ENCODE results near the gene PDGFA. TPM values are rescaled to one million over a fixed set of nuclear protein-coding genes. Genes with fewer than 3 reads are reported as not detected.

The PDGFA gene
- total RNA-seq, 1 experiment from 2014 or later = 23.6 TPM

- H3K4me3 ChIP-seq = no peak overlapping the region
- H3F3A ChIP-seq (ENCODE audit: insufficient read depth, low read depth) = no peaks in the 10 kb centered on the region; the same call in 1 of the 2 replicates
- DNase-seq = no peak
- intact Hi-C loops (cut with micrococcal nuclease; ENCODE audit: unreplicated experiment) = no loop called here
- no peak overlapping the region for H3K4me2 ChIP-seq
- H3K27me3 ChIP-seq (ENCODE audit: insufficient read depth, low read depth) = peaks cover 73% of the 10 kb centered on the region
- TF ChIP-seq EZH2 (IDR thresholded peaks at IDR 0.05; ENCODE audit: low read depth) = no peak
- TF ChIP-seq, protein P1, sequence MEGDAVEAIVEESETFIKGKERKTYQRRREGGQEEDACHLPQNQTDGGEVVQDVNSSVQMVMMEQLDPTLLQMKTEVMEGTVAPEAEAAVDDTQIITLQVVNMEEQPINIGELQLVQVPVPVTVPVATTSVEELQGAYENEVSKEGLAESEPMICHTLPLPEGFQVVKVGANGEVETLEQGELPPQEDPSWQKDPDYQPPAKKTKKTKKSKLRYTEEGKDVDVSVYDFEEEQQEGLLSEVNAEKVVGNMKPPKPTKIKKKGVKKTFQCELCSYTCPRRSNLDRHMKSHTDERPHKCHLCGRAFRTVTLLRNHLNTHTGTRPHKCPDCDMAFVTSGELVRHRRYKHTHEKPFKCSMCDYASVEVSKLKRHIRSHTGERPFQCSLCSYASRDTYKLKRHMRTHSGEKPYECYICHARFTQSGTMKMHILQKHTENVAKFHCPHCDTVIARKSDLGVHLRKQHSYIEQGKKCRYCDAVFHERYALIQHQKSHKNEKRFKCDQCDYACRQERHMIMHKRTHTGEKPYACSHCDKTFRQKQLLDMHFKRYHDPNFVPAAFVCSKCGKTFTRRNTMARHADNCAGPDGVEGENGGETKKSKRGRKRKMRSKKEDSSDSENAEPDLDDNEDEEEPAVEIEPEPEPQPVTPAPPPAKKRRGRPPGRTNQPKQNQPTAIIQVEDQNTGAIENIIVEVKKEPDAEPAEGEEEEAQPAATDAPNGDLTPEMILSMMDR (conservative IDR thresholded peaks at IDR 0.05) = no peak
- H4K20me1 ChIP-seq (ENCODE audit: insufficient read depth) = no peaks in the 10 kb centered on the region
- no peaks in the 10 kb centered on the region for H3K79me2 ChIP-seq (ENCODE audit: low read depth)
- POLR2A ChIA-PET (ENCODE audit: unreplicated experiment) = interaction anchor here (0.7 kb wide), 1 partner anchor 16 kb away, joined by 4 read pairs; no protein-coding TSS in a partner anchor
- no peaks in the 10 kb centered on the region for H3K36me3 ChIP-seq (ENCODE audit: low read depth)
- no peaks in the 10 kb centered on the region for H3K9me2 ChIP-seq (ENCODE audit: insufficient read depth)
- BruUV-seq (replicated peaks) = no TSS peak
- no peak overlapping the region for H2AFZ ChIP-seq
- H3K9me3 ChIP-seq (ENCODE audit: insufficient read depth, low read depth) = no peaks in the 10 kb centered on the region
- no peak overlapping the region for H3K27ac ChIP-seq
- CTCF ChIA-PET = no interaction called here
- no peaks in the 10 kb centered on the region for H3K4me1 ChIP-seq (replicated peaks; ENCODE audit: insufficient read depth)
These were observed 68.9 kb downstream of the PDGFA start for GRCh38 chr7:450741-451140.

DNA sequence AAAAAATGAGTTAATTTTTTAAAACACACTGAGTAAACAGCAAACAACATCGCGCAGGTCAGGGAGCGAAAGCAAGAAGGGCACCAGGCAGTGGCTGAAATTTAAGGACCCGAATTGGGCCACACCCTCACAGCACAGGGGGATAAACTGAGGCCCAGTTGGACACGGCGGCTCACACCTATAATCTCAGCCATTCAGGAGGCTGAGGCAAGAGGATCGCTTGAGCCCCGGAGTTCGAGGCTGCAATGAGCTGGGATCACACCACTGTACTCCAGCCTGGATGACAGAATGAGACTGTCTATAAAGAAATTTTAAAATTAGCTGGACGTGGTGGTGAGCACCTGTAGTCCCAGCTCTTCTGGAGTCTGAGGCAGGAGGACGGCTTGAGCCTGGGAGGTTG, 69.6 kb downstream of the PDGFA start:
- BruUV-seq (replicated peaks) = no TSS peak
- no peak for DNase-seq

GRCh38 chr7:449324-450019, 70.2 kb downstream of the PDGFA start:
- Histone ChIP-seq H3K27ac (no peak overlapping the region), H3K4me1 (replicated peaks; ENCODE audit: insufficient read depth) (no peaks in the 10 kb centered on the region), H3K4me3 (no peak overlapping the region), H3K79me2 (ENCODE audit: low read depth) (no peaks in the 10 kb centered on the region), H3K4me2 (no peak overlapping the region), H3F3A (ENCODE audit: insufficient read depth, low read depth) (no peaks in the 10 kb centered on the region; the same call in 1 of the 2 replicates), H3K27me3 (ENCODE audit: insufficient read depth, low read depth) (peaks cover 76% of the 10 kb centered on the region), H3K9me3 (ENCODE audit: insufficient read depth, low read depth) (no peaks in the 10 kb centered on the region), H4K20me1 (ENCODE audit: insufficient read depth) (no peaks in the 10 kb centered on the region), H2AFZ (no peak overlapping the region), H3K9me2 (ENCODE audit: insufficient read depth) (no peaks in the 10 kb centered on the region), H3K36me3 (ENCODE audit: low read depth) (no peaks in the 10 kb centered on the region)
- intact Hi-C loops (cut with micrococcal nuclease; ENCODE audit: unreplicated experiment) = no loop called here
- TF ChIP-seq, protein P1 (conservative IDR thresholded peaks at IDR 0.05) = no peak
- TF ChIP-seq EZH2 (IDR thresholded peaks at IDR 0.05; ENCODE audit: low read depth) = no peak
- BruUV-seq (replicated peaks) = no TSS peak
- ChIA-PET POLR2A (ENCODE audit: unreplicated experiment) (no interaction called here), CTCF (no interaction called here)
- DNase-seq = no peak

More for the DNA sequence above, 69.6 kb downstream of the PDGFA start:
- Histone ChIP-seq H2AFZ (no peak overlapping the region), H3K9me3 (ENCODE audit: insufficient read depth, low read depth) (no peaks in the 10 kb centered on the region), H3K36me3 (ENCODE audit: low read depth) (no peaks in the 10 kb centered on the region), H3K27ac (no peak overlapping the region), H3K9me2 (ENCODE audit: insufficient read depth) (no peaks in the 10 kb centered on the region), H3K4me1 (replicated peaks; ENCODE audit: insufficient read depth) (no peaks in the 10 kb centered on the region), H3K79me2 (ENCODE audit: low read depth) (no peaks in the 10 kb centered on the region), H3K4me2 (no peak overlapping the region), H3K27me3 (ENCODE audit: insufficient read depth, low read depth) (peaks cover 76% of the 10 kb centered on the region), H4K20me1 (ENCODE audit: insufficient read depth) (no peaks in the 10 kb centered on the region), H3F3A (ENCODE audit: insufficient read depth, low read depth) (no peaks in the 10 kb centered on the region; the same call in 1 of the 2 replicates), H3K4me3 (no peak overlapping the region)
- CTCF ChIA-PET = no interaction called here
- intact Hi-C loops (cut with micrococcal nuclease; ENCODE audit: unreplicated experiment) = no loop called here
- POLR2A ChIA-PET (ENCODE audit: unreplicated experiment) = interaction anchor here (0.7 kb wide), 1 partner anchor 15 kb away, joined by 4 read pairs; no protein-coding TSS in a partner anchor
- no peak for TF ChIP-seq EZH2 (IDR thresholded peaks at IDR 0.05; ENCODE audit: low read depth)
- TF ChIP-seq, protein P1 (conservative IDR thresholded peaks at IDR 0.05) = no peak
